ENCODE results near the gene SNX17. TPM values are rescaled to one million over a fixed set of nuclear protein-coding genes. Genes with fewer than 3 reads are reported as not detected.
A peak's percentile ranks its signal among the peaks of the same experiment; 100 is the strongest.

SNX17 gene
- total RNA-seq, 1 experiment from 2014 or later: 116 TPM

DNA sequence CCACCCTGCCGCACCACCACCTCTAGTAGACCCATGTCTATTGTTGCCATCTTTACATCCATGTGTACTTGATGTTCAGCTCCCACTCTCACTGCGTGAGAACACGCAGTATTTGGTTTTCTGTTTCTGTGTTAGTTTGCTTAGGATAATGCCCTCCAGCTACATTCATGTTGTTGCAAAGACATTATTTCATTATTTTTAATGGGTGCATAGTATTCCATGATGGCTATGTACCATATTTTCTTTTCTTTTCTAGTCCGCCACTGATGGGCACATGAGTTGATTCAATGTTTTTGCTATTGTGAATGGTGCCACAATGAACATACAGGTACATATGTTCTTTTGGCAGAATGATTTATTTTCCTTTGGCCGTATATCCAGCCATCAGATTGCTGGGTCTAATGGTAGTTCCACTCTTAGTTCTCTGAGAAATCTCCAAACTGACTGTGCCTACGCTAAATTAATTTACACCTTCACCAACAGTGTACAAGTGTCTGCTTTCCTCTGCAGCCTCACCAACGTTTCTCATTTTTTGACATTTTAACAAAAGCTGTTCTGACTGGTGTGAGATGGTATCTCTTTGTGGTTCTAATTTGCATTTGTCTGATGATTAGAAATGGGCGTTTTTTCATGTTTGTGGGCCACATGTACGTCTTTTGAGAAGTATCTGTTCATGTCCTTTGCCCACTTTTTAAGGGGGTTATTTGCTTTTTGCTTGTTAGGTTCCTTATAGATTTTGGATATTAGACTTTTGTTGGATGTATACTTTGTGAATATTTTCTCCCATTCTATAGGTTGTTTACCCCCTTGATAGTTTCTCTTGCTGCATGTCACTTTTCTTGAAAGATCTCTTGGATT lies 20.6 kb downstream of the SNX17 start:
- Histone ChIP-seq H3K4me3 (ENCODE audit: low read depth in 2 of 2, low read length in 2 of 2) (no peak overlapping the region), H3K36me3 (ENCODE audit: control insufficient read depth, insufficient read depth, low read length) (0 out of 2 replicates have a peak, but pooled peaks cover 3% of the 10 kb centered on the region), H3K27me3 (ENCODE audit: control insufficient read depth, insufficient read depth, low read length) (no peaks in the 10 kb centered on the region), H3K4me1 (ENCODE audit: control insufficient read depth, insufficient read depth, low read length) (no peaks in the 10 kb centered on the region), H3K9me3 (ENCODE audit: control insufficient read depth, insufficient read depth, low read depth, low read length) (no peaks in the 10 kb centered on the region), H3K27ac (ENCODE audit: low read length) (no peak overlapping the region)
- in situ Hi-C loops (cut with HindIII; ENCODE audit: low pct_unique_long_range_greater_than_20kb, low sequenced_read_pairs) (no loop called here), intact Hi-C loops (cut with micrococcal nuclease; ENCODE audit: unreplicated experiment) (no loop called here)
- no peak for TF ChIP-seq SIN3A (IDR thresholded peaks at IDR 0.05; ENCODE audit: borderline replicate concordance, insufficient read depth, low read depth, low read length)
- TF ChIP-seq, protein P1, sequence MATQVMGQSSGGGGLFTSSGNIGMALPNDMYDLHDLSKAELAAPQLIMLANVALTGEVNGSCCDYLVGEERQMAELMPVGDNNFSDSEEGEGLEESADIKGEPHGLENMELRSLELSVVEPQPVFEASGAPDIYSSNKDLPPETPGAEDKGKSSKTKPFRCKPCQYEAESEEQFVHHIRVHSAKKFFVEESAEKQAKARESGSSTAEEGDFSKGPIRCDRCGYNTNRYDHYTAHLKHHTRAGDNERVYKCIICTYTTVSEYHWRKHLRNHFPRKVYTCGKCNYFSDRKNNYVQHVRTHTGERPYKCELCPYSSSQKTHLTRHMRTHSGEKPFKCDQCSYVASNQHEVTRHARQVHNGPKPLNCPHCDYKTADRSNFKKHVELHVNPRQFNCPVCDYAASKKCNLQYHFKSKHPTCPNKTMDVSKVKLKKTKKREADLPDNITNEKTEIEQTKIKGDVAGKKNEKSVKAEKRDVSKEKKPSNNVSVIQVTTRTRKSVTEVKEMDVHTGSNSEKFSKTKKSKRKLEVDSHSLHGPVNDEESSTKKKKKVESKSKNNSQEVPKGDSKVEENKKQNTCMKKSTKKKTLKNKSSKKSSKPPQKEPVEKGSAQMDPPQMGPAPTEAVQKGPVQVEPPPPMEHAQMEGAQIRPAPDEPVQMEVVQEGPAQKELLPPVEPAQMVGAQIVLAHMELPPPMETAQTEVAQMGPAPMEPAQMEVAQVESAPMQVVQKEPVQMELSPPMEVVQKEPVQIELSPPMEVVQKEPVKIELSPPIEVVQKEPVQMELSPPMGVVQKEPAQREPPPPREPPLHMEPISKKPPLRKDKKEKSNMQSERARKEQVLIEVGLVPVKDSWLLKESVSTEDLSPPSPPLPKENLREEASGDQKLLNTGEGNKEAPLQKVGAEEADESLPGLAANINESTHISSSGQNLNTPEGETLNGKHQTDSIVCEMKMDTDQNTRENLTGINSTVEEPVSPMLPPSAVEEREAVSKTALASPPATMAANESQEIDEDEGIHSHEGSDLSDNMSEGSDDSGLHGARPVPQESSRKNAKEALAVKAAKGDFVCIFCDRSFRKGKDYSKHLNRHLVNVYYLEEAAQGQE (IDR thresholded peaks at IDR 0.05; ENCODE audit: insufficient read depth in 1 of 2, low read depth in 2 of 2, low read length in 1 of 2): no peak
- no peak for TF ChIP-seq POLR2AphosphoS5 (IDR thresholded peaks at IDR 0.05; ENCODE audit: low read depth, low read length)
- no peak for TF ChIP-seq TCF7L2 (IDR thresholded peaks at IDR 0.05; ENCODE audit: low read depth, low read length)
- TF ChIP-seq, protein P2, sequence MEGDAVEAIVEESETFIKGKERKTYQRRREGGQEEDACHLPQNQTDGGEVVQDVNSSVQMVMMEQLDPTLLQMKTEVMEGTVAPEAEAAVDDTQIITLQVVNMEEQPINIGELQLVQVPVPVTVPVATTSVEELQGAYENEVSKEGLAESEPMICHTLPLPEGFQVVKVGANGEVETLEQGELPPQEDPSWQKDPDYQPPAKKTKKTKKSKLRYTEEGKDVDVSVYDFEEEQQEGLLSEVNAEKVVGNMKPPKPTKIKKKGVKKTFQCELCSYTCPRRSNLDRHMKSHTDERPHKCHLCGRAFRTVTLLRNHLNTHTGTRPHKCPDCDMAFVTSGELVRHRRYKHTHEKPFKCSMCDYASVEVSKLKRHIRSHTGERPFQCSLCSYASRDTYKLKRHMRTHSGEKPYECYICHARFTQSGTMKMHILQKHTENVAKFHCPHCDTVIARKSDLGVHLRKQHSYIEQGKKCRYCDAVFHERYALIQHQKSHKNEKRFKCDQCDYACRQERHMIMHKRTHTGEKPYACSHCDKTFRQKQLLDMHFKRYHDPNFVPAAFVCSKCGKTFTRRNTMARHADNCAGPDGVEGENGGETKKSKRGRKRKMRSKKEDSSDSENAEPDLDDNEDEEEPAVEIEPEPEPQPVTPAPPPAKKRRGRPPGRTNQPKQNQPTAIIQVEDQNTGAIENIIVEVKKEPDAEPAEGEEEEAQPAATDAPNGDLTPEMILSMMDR (IDR thresholded peaks at IDR 0.05): no peak
- DNase-seq (ENCODE audit: low read depth, low spot score) (no peak), ATAC-seq (no peak)
- ChIA-PET POLR2A (no interaction called here), CTCF (no interaction called here)
- BruUV-seq (replicated peaks): TSS peak; percentile 33

DNA sequence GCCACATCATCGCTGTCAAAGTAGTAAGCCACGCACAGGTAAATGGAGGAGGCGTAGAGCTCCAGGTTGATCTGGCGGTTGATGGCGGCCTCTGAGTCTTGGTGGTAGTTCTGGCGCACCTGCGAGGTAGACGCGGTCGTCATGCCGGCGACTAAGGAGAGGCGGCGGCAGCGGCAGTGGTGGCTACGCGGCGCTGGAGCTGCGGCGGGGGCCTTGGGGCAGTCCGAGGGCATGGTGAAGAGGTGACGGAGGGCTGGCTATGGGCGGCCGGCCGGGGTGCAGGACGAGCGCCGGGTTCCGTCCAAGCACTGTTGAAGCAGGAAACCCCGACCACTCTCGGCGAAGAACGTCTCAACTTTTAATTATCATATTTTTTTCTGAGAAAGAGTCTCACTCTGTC lies 22.8 kb downstream of the SNX17 start:
- Histone ChIP-seq H3K9me3 (ENCODE audit: control insufficient read depth, insufficient read depth, low read depth, low read length) (no peaks in the 10 kb centered on the region), H3K4me1 (ENCODE audit: control insufficient read depth, insufficient read depth, low read length) (no peaks in the 10 kb centered on the region), H3K27me3 (ENCODE audit: control insufficient read depth, insufficient read depth, low read length) (no peaks in the 10 kb centered on the region), H3K36me3 (ENCODE audit: control insufficient read depth, insufficient read depth, low read length) (no peaks in the 10 kb centered on the region), H3K4me3 (ENCODE audit: low read depth in 2 of 2, low read length in 2 of 2) (no peak overlapping the region), H3K27ac (ENCODE audit: low read length) (no peak overlapping the region)
- ChIA-PET POLR2A (no interaction called here), CTCF (no interaction called here)
- ATAC-seq (no peak), DNase-seq (ENCODE audit: low read depth, low spot score) (no peak)
- in situ Hi-C loops (cut with HindIII; ENCODE audit: low pct_unique_long_range_greater_than_20kb, low sequenced_read_pairs): no loop called here
- intact Hi-C loops (cut with micrococcal nuclease; ENCODE audit: unreplicated experiment): no loop called here
- no TSS peak for BruUV-seq (replicated peaks)
- no peak for TF ChIP-seq SIN3A (IDR thresholded peaks at IDR 0.05; ENCODE audit: borderline replicate concordance, insufficient read depth, low read depth, low read length)
- no peak for TF ChIP-seq POLR2AphosphoS5 (IDR thresholded peaks at IDR 0.05; ENCODE audit: low read depth, low read length)
- TF ChIP-seq, protein P2 (IDR thresholded peaks at IDR 0.05): no peak
- TF ChIP-seq, protein P1 (IDR thresholded peaks at IDR 0.05; ENCODE audit: insufficient read depth in 1 of 2, low read depth in 2 of 2, low read length in 1 of 2): no peak
- no peak for TF ChIP-seq TCF7L2 (IDR thresholded peaks at IDR 0.05; ENCODE audit: low read depth, low read length)
